GM18870 (cell line): ENCODE results near the gene BFAR.
A peak's percentile ranks its signal among the peaks of the same experiment; 100 is the strongest.
"Not testable (repeated sequence)": the region's sequence is repeated elsewhere in the genome, so short reads cannot be mapped to it uniquely, and the experiment has no call there.

ENCODE experiments used
- ATAC-seq: cut with Tn5 transposase; IDR thresholded peaks from one replicate; pipeline ENCODE4 v1.9.1; 2021; ENCODE audit warnings: moderate library complexity; ENCODE audit not compliant: unreplicated experiment

The BFAR gene

GRCh38 chr16:14685870-14686793, 53.4 kb downstream of the BFAR start:
- ATAC-seq = not testable (repeated sequence)

GRCh38 chr16:14694129-14694528, 61.4 kb downstream of the BFAR start, which contains the start of gene PLA2G10:
TSS of gene PLA2G10 (minus strand) at chr16:14694308. CDS start at chr16:14694229, 79 bp downstream.
- ATAC-seq = not testable (repeated sequence)

- not testable (repeated sequence) for ATAC-seq
Measured at GRCh38 chr16:14701859-14702258, 69.1 kb downstream of the BFAR start.

GRCh38 chr16:14702672-14703071, 69.9 kb downstream of the BFAR start:
- ATAC-seq = not testable (repeated sequence)

GRCh38 chr16:14703156-14704011, 70.6 kb downstream of the BFAR start, which contains the start of gene NPIPA3:
TSS of gene NPIPA3 (plus strand) at chr16:14703411. CDS start at chr16:14708944, 5,533 bp downstream.
- ATAC-seq = peak; percentile 75
